B cell (primary cell): ENCODE results near the gene GAS5. TPM values are rescaled to one million over a fixed set of nuclear protein-coding genes. Genes with fewer than 3 reads are reported as not detected.

ENCODE experiments used
- ATAC-seq: fragments of 200-7000 bp; cut with Tn5 transposase; one replicate; pipeline ENCODE4 v1.10.0; 2021; ENCODE audit warnings: low read depth, mild to moderate bottlenecking, moderate number of reproducible peaks, moderate library complexity
- CTCF ChIA-PET: fragments of 350-600 bp; sonication (Branson Sonifier 250); formaldehyde crosslinking; loops from one replicate; lab custom pipeline; 2021; ENCODE audit warnings: antibody characterized with exemption, inconsistent platforms; lab: Charles Lee
- POLR2A ChIA-PET: fragments of 350-600 bp; sonication (Branson Sonifier 250); formaldehyde crosslinking; loops from one replicate; lab custom pipeline; 2021; ENCODE audit warnings: antibody characterized with exemption; lab: Charles Lee
- DNase-seq: peaks from one replicate; pipeline ENCODE4 v3.0.0; 2013
- H2AFZ ChIP-seq: 2 replicates; pipeline ENCODE4 v1.6.1; 2012; ENCODE audit warnings: mild to moderate bottlenecking, low read depth, low read length; ENCODE audit not compliant: insufficient read depth, poor library complexity, severe bottlenecking
- H3K27ac ChIP-seq, 2 donors: 1 replicate in 1 of 2; 2 replicates in 1 of 2; pipeline ENCODE4 v1.5.1; 2012 to 2013; ENCODE audit warnings: low read length in 2 of 2, mild to moderate bottlenecking in 2 of 2, moderate library complexity in 1 of 2
- H3K27me3 ChIP-seq, 4 experiments: fragments of 200-600 bp in 1 of 4; sonication (generic) in 1 of 4; replicated peaks in 1 of 4; 1 replicate in 2 of 4; 2 replicates in 2 of 4; pipeline versions ENCODE4 v1.6.1 to v1.7.0; 2013 to 2016; ENCODE audit warnings: low read length in 3 of 4, mild to moderate bottlenecking in 2 of 4, mixed read lengths in 1 of 4, moderate library complexity in 1 of 4; ENCODE audit not compliant: insufficient read depth in 4 of 4, control insufficient read depth in 3 of 4; ENCODE audit errors: control extremely low read depth in 1 of 4
- H3K36me3 ChIP-seq, 2 experiments: replicated peaks in 1 of 2; 1 replicate in 1 of 2; 2 replicates in 1 of 2; pipeline versions ENCODE4 v1.6.1 to v1.7.1; 2013; ENCODE audit warnings: low read length in 1 of 2; ENCODE audit not compliant: insufficient read depth in 2 of 2, control insufficient read depth in 1 of 2; ENCODE audit errors: control extremely low read depth in 1 of 2, extremely low read depth in 1 of 2
- H3K4me1 ChIP-seq, 2 donors: fragments of 200-600 bp in 1 of 2; sonication (generic) in 1 of 2; 1 replicate in 1 of 2; 2 replicates in 1 of 2; pipeline versions ENCODE4 v1.5.1 to v1.6.1; 2013 to 2017; ENCODE audit warnings: low read length in 2 of 2; ENCODE audit not compliant: control insufficient read depth in 2 of 2, insufficient read depth in 2 of 2
- H3K4me2 ChIP-seq: replicated peaks from 2 replicates; pipeline ENCODE3; 2012; ENCODE audit warnings: mild to moderate bottlenecking, low read depth, low read length; ENCODE audit not compliant: poor library complexity, severe bottlenecking
- H3K4me3 ChIP-seq, 5 experiments: fragments of 200-600 bp in 1 of 5; sonication (generic) in 1 of 5; 1 replicate in 3 of 5; 2 replicates in 2 of 5; pipeline versions ENCODE4 v1.5.1 to v1.7.0; 2011 to 2016; ENCODE audit warnings: low read length in 4 of 5, mild to moderate bottlenecking in 4 of 5, low read depth in 2 of 5, control low read depth in 1 of 5, moderate library complexity in 1 of 5; ENCODE audit not compliant: insufficient read depth in 1 of 5; ENCODE audit errors: control extremely low read depth in 1 of 5, extremely low read depth in 1 of 5
- H3K79me2 ChIP-seq: fragments of 200-600 bp; sonication (generic); one replicate; pipeline ENCODE4 v1.6.0; 2016; ENCODE audit warnings: low read length; ENCODE audit not compliant: control insufficient read depth, insufficient read depth
- H3K9ac ChIP-seq: fragments of 200-600 bp; sonication (generic); 2 replicates; pipeline ENCODE4 v1.6.1; 2017; ENCODE audit warnings: mild to moderate bottlenecking, low read length, moderate library complexity
- H3K9me3 ChIP-seq, 3 donors: one replicate each; pipeline versions ENCODE4 v1.6.1 to v1.7.1; 2013; ENCODE audit warnings: low read length in 2 of 3; ENCODE audit not compliant: control insufficient read depth in 2 of 3, insufficient read depth in 1 of 3; ENCODE audit errors: control extremely low read depth in 1 of 3
- H4K20me1 ChIP-seq: 2 replicates; pipeline ENCODE4 v1.6.0; 2012; ENCODE audit warnings: mild to moderate bottlenecking, low read length; ENCODE audit not compliant: insufficient read depth, control insufficient read depth, poor library complexity, severe bottlenecking
- H3K27ac Mint-ChIP-seq: one replicate; pipeline ENCODE4 v1.8.0; 2021; ENCODE audit warnings: mixed read lengths
- H3K27me3 Mint-ChIP-seq: one replicate; pipeline ENCODE4 v1.8.0; 2021; ENCODE audit warnings: mixed read lengths
- H3K4me1 Mint-ChIP-seq: one replicate; pipeline ENCODE4 v1.8.0; 2021; ENCODE audit warnings: mixed read lengths
- H3K4me3 Mint-ChIP-seq: one replicate; pipeline ENCODE4 v1.8.0; 2021; ENCODE audit warnings: mixed read lengths
- H3K9me3 Mint-ChIP-seq: one replicate; pipeline ENCODE4 v1.8.0; 2022; ENCODE audit warnings: mixed read lengths; ENCODE audit not compliant: insufficient read depth
- CTCF ChIP-seq: fragments of 200-600 bp; IDR thresholded peaks from one replicate; pipeline ENCODE4 v1.8.0; 2022; ENCODE audit warnings: antibody characterized with exemption, mild to moderate bottlenecking
- EZH2 ChIP-seq: IDR thresholded peaks from 2 replicates; pipeline ENCODE4 v1.6.1; 2012; ENCODE audit warnings: borderline replicate concordance, low read depth, mild to moderate bottlenecking, moderate library complexity, low read length; ENCODE audit not compliant: insufficient read depth, poor library complexity, severe bottlenecking
- WGBS: methylation state at CpG from one replicate; pipeline ENCODE4 v1.1.5; 2013; ENCODE audit warnings: missing lambda C conversion rate; ENCODE audit not compliant: insufficient coverage; 5-methylcytosine and 5-hydroxymethylcytosine counted together
- intact Hi-C: fragments of 100-400 bp; cut with micrococcal nuclease; formaldehyde crosslinking; loops from one replicate; pipeline ENCODE4 v1.10.0; 2022
- polyA plus RNA-seq: library from polyadenylated mRNA; depleted of rRNA; stranded (reverse); fragments of >200 nt; gene quantifications from 2 replicates; pipeline ENCODE4 v1.2.3, GENCODE V29; 2012
- total RNA-seq, 2 donors: library from RNA; stranded (reverse); fragments of 120-200 nt in 1 of 2; gene quantifications; 1 replicate in 1 of 2; 2 replicates in 1 of 2; pipeline versions ENCODE4 v1.2.3 to v1.2.4, GENCODE V29; 2013 to 2022

The GAS5 gene
- total and polyA plus RNA-seq, 2 donors (not counting 1 experiment from before 2014, with no cell fraction given): 472 to 622 TPM

GRCh38 chr1:173818459-173818858 lies 49.3 kb downstream of the GAS5 start:
- H2AFZ ChIP-seq: no peak overlapping the region
- Mint-ChIP-seq H3K27ac (no peak overlapping the region), H3K4me1 (peaks cover 13% of the 10 kb centered on the region), H3K4me3 (no peak overlapping the region), H3K9me3 (no peaks in the 10 kb centered on the region), H3K27me3 (no peaks in the 10 kb centered on the region)
- H3K27me3 ChIP-seq: no peaks in the 10 kb centered on the region
- H4K20me1 ChIP-seq: no peaks in the 10 kb centered on the region
- H3K79me2 ChIP-seq: peaks cover 66% of the 10 kb centered on the region
- TF ChIP-seq EZH2 (no peak), CTCF (no peak)
- ATAC-seq: no peak
- H3K9me3 ChIP-seq: no peaks in the 10 kb centered on the region
- H3K4me1 ChIP-seq: peaks cover 4 to 5% of the 10 kb centered on the region in 2 donors
- no peak overlapping the region for H3K4me2 ChIP-seq
- intact Hi-C loops: no loop called here
- H3K36me3 ChIP-seq: peaks cover 6 to 7% of the 10 kb centered on the region in 2 experiments
- WGBS: 67% methylated on average over 1 of the region's 1 CpG
- no peak overlapping the region for H3K4me3 ChIP-seq
- ChIA-PET POLR2A (no interaction called here), CTCF (interaction anchor here (1.4 kb wide), 1 partner anchor 616 kb away, joined by 3 read pairs; no protein-coding TSS in a partner anchor)
- H3K9ac ChIP-seq: no peak overlapping the region
- H3K27ac ChIP-seq: no peak overlapping the region
- DNase-seq: no peak

Other genes starting within 250 kb of the GAS5 start
- not detected in 2 replicates for gene TEX50, start 232.7 kb downstream of the GAS5 start, total RNA-seq
- not detected in 2 replicates for gene TEX50, start 232.7 kb downstream of the GAS5 start, polyA plus RNA-seq
- gene ANKRD45, start 198.1 kb downstream of the GAS5 start, total RNA-seq: not detected in 2 replicates
- 0.06 TPM in 1 of 2 replicates, not detected in the other for gene ANKRD45, start 198.1 kb downstream of the GAS5 start, polyA plus RNA-seq
- gene KLHL20, start 153.0 kb downstream of the GAS5 start, total RNA-seq: 32.2 and 35.4 TPM in 2 replicates
- 8.9 and 10.8 TPM in 2 replicates for gene KLHL20, start 153.0 kb downstream of the GAS5 start, polyA plus RNA-seq
- 17.0 and 17.3 TPM in 2 replicates for gene DARS2, start 43.3 kb downstream of the GAS5 start, total RNA-seq
- gene DARS2, start 43.3 kb downstream of the GAS5 start, polyA plus RNA-seq: 3.8 and 4.5 TPM in 2 replicates
- gene CENPL, start 43.1 kb downstream of the GAS5 start, total RNA-seq: 9.7 and 14.4 TPM in 2 replicates
- 3.2 and 3.8 TPM in 2 replicates for gene CENPL, start 43.1 kb downstream of the GAS5 start, polyA plus RNA-seq
- 37.0 and 37.1 TPM in 2 replicates for gene ZBTB37, start 391 bp upstream of the GAS5 start, total RNA-seq
- 4.9 and 6.3 TPM in 2 replicates for gene ZBTB37, start 391 bp upstream of the GAS5 start, polyA plus RNA-seq
- not detected in 2 replicates for gene SERPINC1, start 49.3 kb upstream of the GAS5 start, total RNA-seq
- 0.12 TPM in 1 of 2 replicates, not detected in the other for gene SERPINC1, start 49.3 kb upstream of the GAS5 start, polyA plus RNA-seq
- gene RC3H1, start 154.4 kb upstream of the GAS5 start, total RNA-seq: 84.4 and 84.5 TPM in 2 replicates
- gene RC3H1, start 154.4 kb upstream of the GAS5 start, polyA plus RNA-seq: 6.8 and 8.5 TPM in 2 replicates